ENCODE results near the gene COLEC11. TPM values are rescaled to one million over a fixed set of nuclear protein-coding genes. Genes with fewer than 3 reads are reported as not detected.

Gene COLEC11
- total and polyA plus RNA-seq, 2 experiments from 2014 or later: 1.3 to 1.5 TPM

DNA sequence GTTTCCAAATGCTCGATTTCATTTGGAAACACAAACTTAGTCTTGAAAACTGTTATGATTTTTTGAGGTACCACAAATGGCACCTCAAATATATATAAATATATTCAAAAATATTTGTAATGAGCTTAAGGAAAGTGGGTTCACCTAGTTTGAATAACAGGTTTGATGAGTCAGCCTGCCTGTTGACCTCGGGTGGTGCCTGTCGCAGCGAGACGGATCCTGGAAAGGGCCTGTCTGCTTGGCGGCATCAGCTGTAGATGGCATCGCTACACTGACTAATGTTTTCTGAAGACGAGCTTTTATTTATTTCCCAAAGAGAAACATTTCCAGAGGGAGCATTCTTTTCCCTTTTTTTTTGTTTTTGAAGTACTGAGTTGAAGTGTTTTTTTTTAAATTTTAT is 70.0 kb downstream of the COLEC11 start (continued):
- TF ChIP-seq, protein P1, sequence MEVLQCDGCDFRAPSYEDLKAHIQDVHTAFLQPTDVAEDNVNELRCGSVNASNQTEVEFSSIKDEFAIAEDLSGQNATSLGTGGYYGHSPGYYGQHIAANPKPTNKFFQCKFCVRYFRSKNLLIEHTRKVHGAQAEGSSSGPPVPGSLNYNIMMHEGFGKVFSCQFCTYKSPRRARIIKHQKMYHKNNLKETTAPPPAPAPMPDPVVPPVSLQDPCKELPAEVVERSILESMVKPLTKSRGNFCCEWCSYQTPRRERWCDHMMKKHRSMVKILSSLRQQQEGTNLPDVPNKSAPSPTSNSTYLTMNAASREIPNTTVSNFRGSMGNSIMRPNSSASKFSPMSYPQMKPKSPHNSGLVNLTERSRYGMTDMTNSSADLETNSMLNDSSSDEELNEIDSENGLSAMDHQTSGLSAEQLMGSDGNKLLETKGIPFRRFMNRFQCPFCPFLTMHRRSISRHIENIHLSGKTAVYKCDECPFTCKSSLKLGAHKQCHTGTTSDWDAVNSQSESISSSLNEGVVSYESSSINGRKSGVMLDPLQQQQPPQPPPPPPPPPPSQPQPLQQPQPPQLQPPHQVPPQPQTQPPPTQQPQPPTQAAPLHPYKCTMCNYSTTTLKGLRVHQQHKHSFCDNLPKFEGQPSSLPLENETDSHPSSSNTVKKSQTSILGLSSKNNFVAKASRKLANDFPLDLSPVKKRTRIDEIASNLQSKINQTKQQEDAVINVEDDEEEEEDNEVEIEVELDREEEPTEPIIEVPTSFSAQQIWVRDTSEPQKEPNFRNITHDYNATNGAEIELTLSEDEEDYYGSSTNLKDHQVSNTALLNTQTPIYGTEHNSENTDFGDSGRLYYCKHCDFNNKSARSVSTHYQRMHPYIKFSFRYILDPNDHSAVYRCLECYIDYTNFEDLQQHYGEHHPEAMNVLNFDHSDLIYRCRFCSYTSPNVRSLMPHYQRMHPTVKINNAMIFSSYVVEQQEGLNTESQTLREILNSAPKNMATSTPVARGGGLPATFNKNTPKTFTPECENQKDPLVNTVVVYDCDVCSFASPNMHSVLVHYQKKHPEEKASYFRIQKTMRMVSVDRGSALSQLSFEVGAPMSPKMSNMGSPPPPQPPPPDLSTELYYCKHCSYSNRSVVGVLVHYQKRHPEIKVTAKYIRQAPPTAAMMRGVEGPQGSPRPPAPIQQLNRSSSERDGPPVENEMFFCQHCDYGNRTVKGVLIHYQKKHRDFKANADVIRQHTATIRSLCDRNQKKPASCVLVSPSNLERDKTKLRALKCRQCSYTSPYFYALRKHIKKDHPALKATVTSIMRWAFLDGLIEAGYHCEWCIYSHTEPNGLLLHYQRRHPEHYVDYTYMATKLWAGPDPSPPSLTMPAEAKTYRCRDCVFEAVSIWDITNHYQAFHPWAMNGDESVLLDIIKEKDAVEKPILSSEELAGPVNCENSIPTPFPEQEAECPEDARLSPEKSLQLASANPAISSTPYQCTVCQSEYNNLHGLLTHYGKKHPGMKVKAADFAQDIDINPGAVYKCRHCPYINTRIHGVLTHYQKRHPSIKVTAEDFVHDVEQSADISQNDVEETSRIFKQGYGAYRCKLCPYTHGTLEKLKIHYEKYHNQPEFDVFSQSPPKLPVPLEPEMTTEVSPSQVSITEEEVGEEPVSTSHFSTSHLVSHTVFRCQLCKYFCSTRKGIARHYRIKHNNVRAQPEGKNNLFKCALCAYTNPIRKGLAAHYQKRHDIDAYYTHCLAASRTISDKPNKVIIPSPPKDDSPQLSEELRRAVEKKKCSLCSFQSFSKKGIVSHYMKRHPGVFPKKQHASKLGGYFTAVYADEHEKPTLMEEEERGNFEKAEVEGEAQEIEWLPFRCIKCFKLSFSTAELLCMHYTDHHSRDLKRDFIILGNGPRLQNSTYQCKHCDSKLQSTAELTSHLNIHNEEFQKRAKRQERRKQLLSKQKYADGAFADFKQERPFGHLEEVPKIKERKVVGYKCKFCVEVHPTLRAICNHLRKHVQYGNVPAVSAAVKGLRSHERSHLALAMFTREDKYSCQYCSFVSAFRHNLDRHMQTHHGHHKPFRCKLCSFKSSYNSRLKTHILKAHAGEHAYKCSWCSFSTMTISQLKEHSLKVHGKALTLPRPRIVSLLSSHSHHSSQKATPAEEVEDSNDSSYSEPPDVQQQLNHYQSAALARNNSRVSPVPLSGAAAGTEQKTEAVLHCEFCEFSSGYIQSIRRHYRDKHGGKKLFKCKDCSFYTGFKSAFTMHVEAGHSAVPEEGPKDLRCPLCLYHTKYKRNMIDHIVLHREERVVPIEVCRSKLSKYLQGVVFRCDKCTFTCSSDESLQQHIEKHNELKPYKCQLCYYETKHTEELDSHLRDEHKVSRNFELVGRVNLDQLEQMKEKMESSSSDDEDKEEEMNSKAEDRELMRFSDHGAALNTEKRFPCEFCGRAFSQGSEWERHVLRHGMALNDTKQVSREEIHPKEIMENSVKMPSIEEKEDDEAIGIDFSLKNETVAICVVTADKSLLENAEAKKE (CRISPR knock-in tag; IDR thresholded peaks at IDR 0.05): no peak
- TF ChIP-seq ZNF331 (CRISPR knock-in tag; IDR thresholded peaks at IDR 0.05; ENCODE audit: low read depth): no peak
- TF ChIP-seq EZH2 (IDR thresholded peaks at IDR 0.05; ENCODE audit: low read depth, unreplicated experiment): no peak
- no peak for TF ChIP-seq EZH2phosphoT487 (IDR thresholded peaks at IDR 0.05; ENCODE audit: unreplicated experiment)
- TF ChIP-seq, protein P2, sequence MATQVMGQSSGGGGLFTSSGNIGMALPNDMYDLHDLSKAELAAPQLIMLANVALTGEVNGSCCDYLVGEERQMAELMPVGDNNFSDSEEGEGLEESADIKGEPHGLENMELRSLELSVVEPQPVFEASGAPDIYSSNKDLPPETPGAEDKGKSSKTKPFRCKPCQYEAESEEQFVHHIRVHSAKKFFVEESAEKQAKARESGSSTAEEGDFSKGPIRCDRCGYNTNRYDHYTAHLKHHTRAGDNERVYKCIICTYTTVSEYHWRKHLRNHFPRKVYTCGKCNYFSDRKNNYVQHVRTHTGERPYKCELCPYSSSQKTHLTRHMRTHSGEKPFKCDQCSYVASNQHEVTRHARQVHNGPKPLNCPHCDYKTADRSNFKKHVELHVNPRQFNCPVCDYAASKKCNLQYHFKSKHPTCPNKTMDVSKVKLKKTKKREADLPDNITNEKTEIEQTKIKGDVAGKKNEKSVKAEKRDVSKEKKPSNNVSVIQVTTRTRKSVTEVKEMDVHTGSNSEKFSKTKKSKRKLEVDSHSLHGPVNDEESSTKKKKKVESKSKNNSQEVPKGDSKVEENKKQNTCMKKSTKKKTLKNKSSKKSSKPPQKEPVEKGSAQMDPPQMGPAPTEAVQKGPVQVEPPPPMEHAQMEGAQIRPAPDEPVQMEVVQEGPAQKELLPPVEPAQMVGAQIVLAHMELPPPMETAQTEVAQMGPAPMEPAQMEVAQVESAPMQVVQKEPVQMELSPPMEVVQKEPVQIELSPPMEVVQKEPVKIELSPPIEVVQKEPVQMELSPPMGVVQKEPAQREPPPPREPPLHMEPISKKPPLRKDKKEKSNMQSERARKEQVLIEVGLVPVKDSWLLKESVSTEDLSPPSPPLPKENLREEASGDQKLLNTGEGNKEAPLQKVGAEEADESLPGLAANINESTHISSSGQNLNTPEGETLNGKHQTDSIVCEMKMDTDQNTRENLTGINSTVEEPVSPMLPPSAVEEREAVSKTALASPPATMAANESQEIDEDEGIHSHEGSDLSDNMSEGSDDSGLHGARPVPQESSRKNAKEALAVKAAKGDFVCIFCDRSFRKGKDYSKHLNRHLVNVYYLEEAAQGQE (IDR thresholded peaks at IDR 0.05; ENCODE audit: unreplicated experiment): no peak
- TF ChIP-seq ZNF114 (CRISPR knock-in tag; IDR thresholded peaks at IDR 0.05): no peak

All from GM23338 (cell line).